H1 (cell line): Measurements from ENCODE around the gene RGS21. TPM values are rescaled to one million over a fixed set of nuclear protein-coding genes. Genes with fewer than 3 reads are reported as not detected.

Experiments used
- CTCF ChIA-PET: fragments of 300-600 bp; sonication (Branson Sonifier 250); formaldehyde crosslinking; loops from one replicate; lab custom pipeline; 2021; ENCODE audit not compliant: partially characterized antibody; lab: Charles Lee
- POLR2A ChIA-PET: fragments of 300-600 bp; sonication (Branson Sonifier 250); formaldehyde crosslinking; loops from one replicate; lab custom pipeline; 2021; ENCODE audit warnings: inconsistent platforms; ENCODE audit not compliant: partially characterized antibody; lab: Charles Lee
- DNase-seq, 2 experiments: peaks; one replicate each; pipeline versions ENCODE4 v3.0.0 to v3.0.0-alpha.2; 2010 to 2022; ENCODE audit warnings: low spot score in 2 of 2, low read depth in 1 of 2, mixed read lengths in 1 of 2
- FAIRE-seq: peaks from 2 replicates; lab custom pipeline; 2011; peaks lifted over from hg19 to GRCh38; lab: Jason Lieb, UNC
- H2AFZ ChIP-seq: 2 replicates; pipeline ENCODE4 v1.8.1; 2012; ENCODE audit warnings: low read length, inconsistent platforms
- H2AK5ac ChIP-seq: 2 replicates; pipeline ENCODE4 v1.6.1; 2013; ENCODE audit warnings: low read depth, low read length
- H2BK120ac ChIP-seq: replicated peaks from 2 replicates; pipeline ENCODE3; 2013; ENCODE audit warnings: low read depth, low read length, inconsistent platforms
- H2BK12ac ChIP-seq: 2 replicates; pipeline ENCODE4 v1.6.1; 2013; ENCODE audit warnings: low read depth, low read length
- H2BK15ac ChIP-seq: 2 replicates; pipeline ENCODE4 v1.6.1; 2013; ENCODE audit warnings: low read length
- H2BK20ac ChIP-seq: 2 replicates; pipeline ENCODE4 v1.6.1; 2013; ENCODE audit warnings: low read length
- H2BK5ac ChIP-seq: 2 replicates; pipeline ENCODE4 v1.6.1; 2013; ENCODE audit warnings: low read depth, low read length
- H3K14ac ChIP-seq: 2 replicates; pipeline ENCODE4 v1.6.1; 2013; ENCODE audit warnings: inconsistent platforms; ENCODE audit not compliant: insufficient read length
- H3K18ac ChIP-seq: 2 replicates; pipeline ENCODE4 v1.6.1; 2013; ENCODE audit warnings: low read length; ENCODE audit errors: extremely low read depth
- H3K23ac ChIP-seq: 2 replicates; pipeline ENCODE4 v1.6.1; 2013; ENCODE audit warnings: inconsistent platforms; ENCODE audit not compliant: insufficient read length
- H3K23me2 ChIP-seq: 2 replicates; pipeline ENCODE4 v1.6.1; 2013; ENCODE audit warnings: low read depth, low read length
- H3K27ac ChIP-seq: 2 replicates; pipeline ENCODE4 v1.6.1; 2011; ENCODE audit warnings: low read depth, low read length, inconsistent platforms
- H3K27me3 ChIP-seq, 4 experiments: replicated peaks in 1 of 4; 1 replicate in 1 of 4; 2 replicates in 3 of 4; pipeline versions ENCODE4 v1.6.1 to v1.8.1; 2011 to 2013; ENCODE audit warnings: low read length in 3 of 4, mild to moderate bottlenecking in 3 of 4, inconsistent platforms in 2 of 4, mixed read lengths in 2 of 4, moderate library complexity in 1 of 4; ENCODE audit not compliant: control insufficient read depth in 3 of 4, insufficient read depth in 3 of 4; ENCODE audit errors: extremely low read depth in 1 of 4
- H3K36me3 ChIP-seq, 4 experiments: 2 replicates each; pipeline versions ENCODE4 v1.6.1 to v1.8.1; 2011 to 2013; ENCODE audit warnings: mild to moderate bottlenecking in 4 of 4, low read length in 3 of 4, moderate library complexity in 2 of 4, control low read depth in 1 of 4, inconsistent platforms in 1 of 4; ENCODE audit not compliant: insufficient read depth in 4 of 4, control insufficient read depth in 2 of 4
- H3K4ac ChIP-seq: replicated peaks from 2 replicates; pipeline ENCODE3; 2013; ENCODE audit warnings: low read length, low read depth, mixed read lengths, inconsistent platforms; ENCODE audit not compliant: insufficient read length
- H3K4me1 ChIP-seq, 4 experiments: replicated peaks in 1 of 4; 1 replicate in 1 of 4; 2 replicates in 3 of 4; pipeline versions ENCODE4 v1.6.1 to v1.8.1; 2011 to 2013; ENCODE audit warnings: low read length in 3 of 4, inconsistent platforms in 2 of 4, mixed read lengths in 1 of 4; ENCODE audit not compliant: insufficient read depth in 4 of 4, control insufficient read depth in 3 of 4
- H3K4me2 ChIP-seq, 2 experiments: 2 replicates each; pipeline versions ENCODE4 v1.6.1 to v1.8.1; 2011 to 2013; ENCODE audit warnings: low read depth in 2 of 2, low read length in 2 of 2, control low read depth in 1 of 2, inconsistent platforms in 1 of 2, mild to moderate bottlenecking in 1 of 2; ENCODE audit not compliant: insufficient read depth in 1 of 2
- H3K4me3 ChIP-seq, 4 experiments: fragments of 200-600, 300-600 bp in 1 of 4; sonication (generic), shearing (Covaris generic), sonication (Bioruptor Twin) in 1 of 4; 2 replicates each; pipeline versions ENCODE4 v1.5.1 to v1.8.1; 2011 to 2016; ENCODE audit warnings: low read length in 4 of 4, low read depth in 3 of 4, control low read depth in 2 of 4, inconsistent platforms in 2 of 4, mild to moderate bottlenecking in 2 of 4, mixed read lengths in 1 of 4, moderate library complexity in 1 of 4; ENCODE audit not compliant: insufficient read depth in 2 of 4; ENCODE audit errors: extremely low read depth in 1 of 4
- H3K56ac ChIP-seq: replicated peaks from 2 replicates; pipeline ENCODE3; 2013; ENCODE audit warnings: low read depth, mild to moderate bottlenecking, mixed read lengths, low read length, inconsistent platforms; ENCODE audit not compliant: insufficient read length
- H3K79me1 ChIP-seq: 2 replicates; pipeline ENCODE4 v1.6.1; 2013; ENCODE audit warnings: low read depth, low read length, control low read depth
- H3K79me2 ChIP-seq, 2 experiments: 2 replicates each; pipeline versions ENCODE4 v1.6.1 to v1.8.1; 2012 to 2013; ENCODE audit warnings: low read length in 2 of 2, mild to moderate bottlenecking in 2 of 2, inconsistent platforms in 1 of 2; ENCODE audit not compliant: insufficient read depth in 2 of 2, control insufficient read depth in 1 of 2
- H3K9ac ChIP-seq, 4 experiments: replicated peaks in 1 of 4; 1 replicate in 1 of 4; 2 replicates in 3 of 4; pipeline versions ENCODE4 v1.6.1 to v1.8.1; 2011 to 2013; ENCODE audit warnings: low read depth in 3 of 4, low read length in 3 of 4, control low read depth in 2 of 4, mild to moderate bottlenecking in 2 of 4, moderate library complexity in 2 of 4, inconsistent platforms in 1 of 4; ENCODE audit errors: extremely low read depth in 1 of 4
- H3K9me3 ChIP-seq, 2 experiments: 2 replicates each; pipeline versions ENCODE4 v1.6.1 to v1.8.1; 2012 to 2013; ENCODE audit warnings: mild to moderate bottlenecking in 2 of 2, moderate library complexity in 2 of 2, control low read depth in 1 of 2, inconsistent platforms in 1 of 2, low read depth in 1 of 2, low read length in 1 of 2, mixed read lengths in 1 of 2; ENCODE audit not compliant: insufficient read depth in 2 of 2
- H4K20me1 ChIP-seq, 2 experiments: replicated peaks in 1 of 2; 2 replicates each; pipeline versions ENCODE3 to v1.8.1; 2011 to 2013; ENCODE audit warnings: inconsistent platforms in 2 of 2, low read length in 2 of 2, mild to moderate bottlenecking in 1 of 2; ENCODE audit not compliant: insufficient read depth in 2 of 2, control insufficient read depth in 1 of 2
- H4K5ac ChIP-seq: 2 replicates; pipeline ENCODE4 v1.6.1; 2013; ENCODE audit warnings: low read length, low read depth, mixed read lengths, inconsistent platforms; ENCODE audit not compliant: insufficient read length
- H4K8ac ChIP-seq: 2 replicates; pipeline ENCODE4 v1.8.0; 2013; ENCODE audit warnings: mild to moderate bottlenecking, moderate library complexity, low read length, inconsistent platforms; ENCODE audit not compliant: insufficient read depth; ENCODE audit errors: extremely low read depth
- H4K91ac ChIP-seq: replicated peaks from 2 replicates; pipeline ENCODE3; 2013; ENCODE audit warnings: low read length, mixed read lengths, inconsistent platforms; ENCODE audit not compliant: insufficient read length
- BCL11A ChIP-seq, 2 experiments: IDR thresholded peaks; one replicate each; pipeline ENCODE4 v1.6.1; 2011; ENCODE audit warnings: low read depth in 2 of 2, low read length in 2 of 2, mild to moderate bottlenecking in 2 of 2
- FOSL1 ChIP-seq: IDR thresholded peaks from 2 replicates; pipeline ENCODE4 v1.6.1; 2011; ENCODE audit warnings: mild to moderate bottlenecking, low read depth, low read length, moderate library complexity; ENCODE audit not compliant: insufficient read depth
- GABPA ChIP-seq: IDR thresholded peaks from 2 replicates; pipeline ENCODE4 v1.6.1; 2011; ENCODE audit warnings: mild to moderate bottlenecking, low read length, moderate library complexity, borderline replicate concordance; ENCODE audit not compliant: insufficient read depth
- KDM4A ChIP-seq: IDR thresholded peaks from one replicate; pipeline ENCODE4 v1.7.1; 2012; ENCODE audit warnings: low read depth, mild to moderate bottlenecking, moderate library complexity, low read length, inconsistent platforms; ENCODE audit not compliant: severe bottlenecking
- NANOG ChIP-seq: IDR thresholded peaks from 2 replicates; pipeline ENCODE4 v1.6.1; 2011; ENCODE audit warnings: low read length, low read depth, mild to moderate bottlenecking, inconsistent platforms; ENCODE audit not compliant: insufficient read depth, poor library complexity, severe bottlenecking
- POLR2AphosphoS5 ChIP-seq: IDR thresholded peaks from 2 replicates; pipeline ENCODE4 v1.6.1; 2011; ENCODE audit warnings: low read depth, low read length
- RNF2 ChIP-seq: fragments of 200-900, 300-1000 bp; sonication (generic); IDR thresholded peaks from 2 replicates; pipeline ENCODE4 v1.7.1; 2016; ENCODE audit warnings: borderline replicate concordance, low read depth, mild to moderate bottlenecking, antibody characterized with exemption, low read length; ENCODE audit not compliant: poor library complexity, severe bottlenecking; ENCODE audit errors: missing control alignments
- SIRT6 ChIP-seq: IDR thresholded peaks from one replicate; pipeline ENCODE4 v1.7.1; 2012; ENCODE audit warnings: low read length, inconsistent platforms
- SP1 ChIP-seq: IDR thresholded peaks from 2 replicates; pipeline ENCODE4 v1.6.1; 2011; ENCODE audit warnings: low read depth, low read length
- SP2 ChIP-seq: IDR thresholded peaks from 2 replicates; pipeline ENCODE4 v1.6.1; 2012; ENCODE audit warnings: mild to moderate bottlenecking, low read length, inconsistent platforms
- YY1 ChIP-seq: IDR thresholded peaks from 2 replicates; pipeline ENCODE4 v1.6.1; 2011; ENCODE audit warnings: low read depth, mild to moderate bottlenecking, low read length
- polyA plus RNA-seq, 7 experiments: library from polyadenylated mRNA; depleted of rRNA in 3 of 7; stranded (reverse) in 5 of 7; unstranded in 2 of 7; fragments of >200 nt in 5 of 7; fragments of 200-250 nt in 2 of 7; gene quantifications; 1 replicate in 5 of 7; 2 replicates in 1 of 7; 4 replicates in 1 of 7; pipeline versions ENCODE4 v1.2.1 to v1.2.3, GENCODE V29; 2011 to 2013; ENCODE audit warnings: missing spikeins in 2 of 7, mixed read lengths in 2 of 7
- total RNA-seq: library from RNA; stranded (reverse); fragmentation: NEBNext Ultra II Directional; extraction: Animal tissue kit (Norgen Biotek cat#: 25700); gene quantifications from 2 replicates; pipeline ENCODE4 v1.2.1, GENCODE V29; 2021
- TF ChIP-seq, protein P1 (sequence below): IDR thresholded peaks from 2 replicates; pipeline ENCODE4 v1.6.1; 2012; ENCODE audit warnings: low read length, inconsistent platforms

Gene RGS21
- total and polyA plus RNA-seq, 2 of the 8 experiments (the other 6 are each of a cell fraction or from before 2014, with no cell fraction given) = not detected

DNA sequence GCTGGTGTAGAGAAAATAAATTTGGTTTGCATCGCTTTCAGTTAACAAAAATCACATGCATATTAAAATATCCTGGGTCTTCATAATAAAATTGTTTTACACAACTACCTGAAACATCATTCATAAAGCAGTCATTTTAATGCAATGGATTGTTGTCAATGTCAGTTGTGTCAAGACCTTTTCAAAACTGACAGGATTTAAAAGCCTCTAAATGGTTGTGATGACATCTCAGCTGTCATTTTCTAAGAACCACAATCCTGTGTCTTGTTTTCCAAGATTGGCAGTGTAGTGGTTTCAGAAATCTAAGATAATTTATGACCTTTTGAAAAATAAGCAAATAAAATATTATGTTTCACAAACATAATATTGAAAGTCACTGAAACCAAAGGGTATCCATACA lies 42.0 kb downstream of the RGS21 start (continued):
- TF ChIP-seq GABPA = no peak
- TF ChIP-seq, all 59 proteins: peak for 0

DNA sequence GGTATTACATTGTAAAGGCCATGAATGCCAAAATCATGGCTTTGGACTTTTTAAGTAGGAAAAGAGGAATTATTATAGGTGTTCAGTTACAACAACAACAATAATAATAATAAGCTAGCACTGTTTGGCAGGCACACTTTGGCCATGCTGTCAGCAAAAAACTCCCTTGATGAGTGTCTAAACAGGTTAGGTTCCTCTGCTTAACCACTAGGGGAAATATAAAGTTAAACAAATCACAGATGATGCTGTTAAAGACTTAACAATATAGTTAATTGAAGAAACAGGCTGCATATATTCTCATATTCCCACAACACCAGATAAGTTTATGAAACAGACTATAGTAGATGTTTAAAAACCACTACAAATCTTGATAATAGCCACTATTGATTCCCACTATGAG lies 46.4 kb downstream of the RGS21 start:
- Histone ChIP-seq H3K14ac (no peak overlapping the region), H3K79me2 (no peaks in the 10 kb centered on the region), H3K9ac (no peak overlapping the region), H2BK12ac (no peak overlapping the region), H2BK20ac (no peak overlapping the region), H2BK15ac (no peak overlapping the region), H3K4me2 (no peak overlapping the region), H3K27me3 (no peaks in the 10 kb centered on the region), H4K8ac (no peak overlapping the region), H3K4me1 (no peaks in the 10 kb centered on the region), H3K56ac (no peak overlapping the region), H4K20me1 (no peaks in the 10 kb centered on the region), H2BK5ac (no peak overlapping the region), H2AFZ (no peak overlapping the region), H2AK5ac (no peak overlapping the region), H3K27ac (no peak overlapping the region), H3K4ac (no peak overlapping the region), H3K9me3 (no peaks in the 10 kb centered on the region), H3K23ac (no peak overlapping the region), H3K23me2 (no peaks in the 10 kb centered on the region), H2BK120ac (no peak overlapping the region), H4K91ac (no peak overlapping the region), H3K4me3 (no peak overlapping the region), H3K18ac (no peak overlapping the region), H4K5ac (no peak overlapping the region), H3K79me1 (no peaks in the 10 kb centered on the region), H3K36me3 (no peaks in the 10 kb centered on the region)
- ChIA-PET POLR2A (no interaction called here), CTCF (interaction anchor here (1.2 kb wide), 1 partner anchor 28 kb away, joined by 4 read pairs; no protein-coding TSS in a partner anchor)
- FAIRE-seq (no peak), DNase-seq (no peak)
- TF ChIP-seq FOSL1 (no peak), BCL11A (IDR thresholded peaks at IDR 0.05; ENCODE audit: low read depth in 2 of 2, low read length in 2 of 2) (no peak), SP2 (no peak), RNF2 (no peak), POLR2AphosphoS5 (no peak), YY1 (no peak), SIRT6 (no peak), KDM4A (no peak), SP1 (no peak), NANOG (no peak)
- TF ChIP-seq, protein P1, sequence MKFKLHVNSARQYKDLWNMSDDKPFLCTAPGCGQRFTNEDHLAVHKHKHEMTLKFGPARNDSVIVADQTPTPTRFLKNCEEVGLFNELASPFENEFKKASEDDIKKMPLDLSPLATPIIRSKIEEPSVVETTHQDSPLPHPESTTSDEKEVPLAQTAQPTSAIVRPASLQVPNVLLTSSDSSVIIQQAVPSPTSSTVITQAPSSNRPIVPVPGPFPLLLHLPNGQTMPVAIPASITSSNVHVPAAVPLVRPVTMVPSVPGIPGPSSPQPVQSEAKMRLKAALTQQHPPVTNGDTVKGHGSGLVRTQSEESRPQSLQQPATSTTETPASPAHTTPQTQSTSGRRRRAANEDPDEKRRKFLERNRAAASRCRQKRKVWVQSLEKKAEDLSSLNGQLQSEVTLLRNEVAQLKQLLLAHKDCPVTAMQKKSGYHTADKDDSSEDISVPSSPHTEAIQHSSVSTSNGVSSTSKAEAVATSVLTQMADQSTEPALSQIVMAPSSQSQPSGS = no peak
